ENCODE results near the gene SCP2. TPM values are rescaled to one million over a fixed set of nuclear protein-coding genes. Genes with fewer than 3 reads are reported as not detected.

Gene SCP2
- total RNA-seq, 1 experiment from 2014 or later, result 252 TPM

DNA sequence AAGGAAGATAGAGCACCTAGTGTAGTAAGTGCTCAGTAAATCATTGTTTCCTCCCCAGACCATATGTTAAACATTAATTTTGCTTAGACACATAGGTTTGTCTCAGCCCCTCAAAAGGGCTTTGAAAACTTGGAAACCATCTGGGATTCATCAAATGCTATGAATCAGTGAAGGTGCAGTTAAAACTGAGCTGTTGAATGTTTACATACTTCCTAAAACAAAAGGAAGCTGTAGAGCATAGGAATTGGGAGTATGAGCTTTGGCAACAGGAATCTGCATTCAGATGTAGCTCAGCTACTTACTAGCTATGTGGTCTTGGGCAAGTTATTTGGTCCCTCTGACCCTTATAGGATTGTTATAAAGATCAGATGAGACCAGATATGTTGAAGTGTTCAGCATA, 116.2 kb downstream of the SCP2 start:
- DNase-seq (ENCODE audit: low spot score), result no peak

GRCh38 chr1:53044926-53045325, 117.8 kb downstream of the SCP2 start:
- DNase-seq (ENCODE audit: low spot score), result no peak

DNA sequence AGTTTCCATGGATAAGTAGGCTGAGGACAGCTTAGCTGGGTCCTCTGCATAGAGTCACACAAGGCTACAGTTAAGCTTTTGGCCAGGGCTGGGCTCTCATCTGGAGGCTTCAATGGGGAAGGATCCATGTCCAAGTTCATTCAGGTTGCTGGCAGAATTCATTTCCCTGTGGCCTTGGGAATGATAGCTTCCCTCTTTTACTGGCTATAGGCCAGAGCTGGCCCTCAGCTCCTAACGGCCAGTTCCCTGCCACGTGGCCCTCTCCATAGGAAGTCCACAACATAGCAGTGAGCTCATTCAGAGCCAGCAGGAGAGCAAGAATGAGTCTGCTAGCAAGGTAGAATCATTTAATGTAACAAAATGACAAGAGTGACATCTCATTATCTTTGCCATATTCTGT, 119.9 kb downstream of the SCP2 start:
- DNase-seq (ENCODE audit: low spot score), result peak; percentile 38

DNA sequence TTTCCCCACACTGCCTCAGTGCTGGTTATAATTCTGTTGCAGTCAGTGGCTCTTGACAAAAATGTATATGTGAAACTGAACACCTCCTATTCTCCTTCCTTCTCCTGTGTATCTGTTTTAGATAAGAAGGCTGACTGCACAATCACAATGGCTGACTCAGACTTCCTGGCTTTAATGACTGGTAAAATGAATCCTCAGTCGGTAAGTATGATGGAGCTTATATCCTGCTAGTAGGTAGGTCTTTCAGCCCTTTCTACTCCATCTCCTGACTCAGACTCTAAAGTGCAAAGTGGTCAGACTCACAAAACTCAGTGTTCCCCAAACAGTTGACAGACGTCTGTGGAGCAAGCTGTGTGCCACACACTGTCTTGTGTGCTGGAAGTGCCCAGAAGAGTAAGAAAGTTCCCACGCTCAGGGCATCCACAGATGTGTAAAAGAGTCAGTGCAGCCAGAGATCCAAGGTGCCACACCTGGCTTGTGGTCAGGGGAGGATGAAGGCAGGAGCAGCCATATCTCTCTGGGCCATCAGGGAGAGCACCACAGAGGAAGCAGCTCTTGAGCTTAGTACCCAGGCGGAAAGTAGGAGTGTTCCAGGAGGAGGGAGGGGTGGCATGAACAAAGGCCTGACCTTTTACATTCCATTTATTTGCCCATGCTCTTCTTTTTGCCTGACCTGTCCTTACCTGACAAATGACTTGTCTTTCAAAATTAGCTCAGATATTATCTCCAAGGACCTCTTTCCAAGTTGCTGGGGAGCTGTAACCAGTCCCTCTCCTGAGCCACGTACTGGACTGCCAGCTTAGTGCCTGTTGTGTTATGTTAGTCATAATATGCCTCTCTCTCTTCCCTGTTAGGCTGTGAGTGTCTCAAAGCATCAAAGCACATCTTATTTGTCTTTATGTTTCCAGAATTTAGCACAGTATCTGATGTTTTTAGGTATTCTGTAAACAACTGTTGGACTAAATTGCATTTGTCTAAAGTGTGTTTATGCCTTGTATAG, 121.0 kb downstream of the SCP2 start:
- DNase-seq (ENCODE audit: low spot score), result peak; percentile 41

- DNase-seq (ENCODE audit: low spot score), result no peak
These were observed 122.0 kb downstream of the SCP2 start for GRCh38 chr1:53048960-53049573.

- no peak for DNase-seq (ENCODE audit: low spot score)
These were observed 122.5 kb downstream of the SCP2 start for GRCh38 chr1:53049574-53049967.

DNA sequence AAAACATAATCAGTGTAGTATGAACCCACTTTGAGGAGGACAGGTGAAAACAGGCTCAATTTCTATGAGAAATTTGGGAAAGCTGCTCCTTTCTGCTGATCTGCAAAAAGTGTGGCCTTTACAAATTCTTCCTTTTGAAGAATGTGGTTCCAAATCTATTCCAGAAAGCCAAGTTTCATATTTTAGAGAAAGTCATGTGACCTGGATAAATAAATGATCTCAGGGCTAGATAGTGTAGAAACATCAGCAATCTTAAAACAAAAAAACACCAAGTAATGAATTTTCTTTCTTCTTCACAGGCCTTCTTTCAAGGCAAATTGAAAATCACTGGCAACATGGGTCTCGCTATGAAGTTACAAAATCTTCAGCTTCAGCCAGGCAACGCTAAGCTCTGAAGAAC, 123.2 kb downstream of the SCP2 start:
- no peak for DNase-seq (ENCODE audit: low spot score)

DNA sequence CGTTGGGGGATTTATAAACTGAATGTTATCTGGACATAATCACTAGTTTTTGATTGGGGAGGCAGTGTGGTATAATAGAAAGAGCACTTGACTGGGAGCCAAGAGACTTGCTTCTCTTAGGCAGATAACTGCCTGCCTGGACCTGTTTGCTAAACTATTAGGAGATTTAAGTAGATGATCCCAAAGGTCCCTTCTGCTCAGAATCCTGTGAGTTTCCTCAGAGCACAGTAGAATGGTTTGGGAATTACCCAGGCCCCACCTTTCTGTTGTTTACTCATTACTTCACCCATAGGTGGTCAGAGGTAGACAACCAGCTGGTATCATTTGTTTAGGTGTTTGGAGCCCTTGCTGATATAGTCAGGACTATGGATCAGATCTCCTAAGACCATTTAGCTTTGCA, 124.6 kb downstream of the SCP2 start:
- no peak for DNase-seq (ENCODE audit: low spot score)

- no peak for DNase-seq (ENCODE audit: low spot score)
These were observed 130.1 kb downstream of the SCP2 start for GRCh38 chr1:53057127-53057526.

GRCh38 chr1:53060579-53060978, 133.5 kb downstream of the SCP2 start:
- DNase-seq (ENCODE audit: low spot score), result no peak

- no peak for DNase-seq (ENCODE audit: low spot score)
These were observed 134.2 kb downstream of the SCP2 start for GRCh38 chr1:53061123-53061858.

- no peak for DNase-seq (ENCODE audit: low spot score)
These were observed 135.0 kb downstream of the SCP2 start, which contains the start of gene PODN for GRCh38 chr1:53061859-53062707. Gene PODN, plus strand, starts transcription at chr1:53062213. Its CDS starts 7,643 bp downstream, at chr1:53069856.

- DNase-seq (ENCODE audit: low spot score), result no peak
These were observed 135.9 kb downstream of the SCP2 start for GRCh38 chr1:53062708-53063591.

DNA sequence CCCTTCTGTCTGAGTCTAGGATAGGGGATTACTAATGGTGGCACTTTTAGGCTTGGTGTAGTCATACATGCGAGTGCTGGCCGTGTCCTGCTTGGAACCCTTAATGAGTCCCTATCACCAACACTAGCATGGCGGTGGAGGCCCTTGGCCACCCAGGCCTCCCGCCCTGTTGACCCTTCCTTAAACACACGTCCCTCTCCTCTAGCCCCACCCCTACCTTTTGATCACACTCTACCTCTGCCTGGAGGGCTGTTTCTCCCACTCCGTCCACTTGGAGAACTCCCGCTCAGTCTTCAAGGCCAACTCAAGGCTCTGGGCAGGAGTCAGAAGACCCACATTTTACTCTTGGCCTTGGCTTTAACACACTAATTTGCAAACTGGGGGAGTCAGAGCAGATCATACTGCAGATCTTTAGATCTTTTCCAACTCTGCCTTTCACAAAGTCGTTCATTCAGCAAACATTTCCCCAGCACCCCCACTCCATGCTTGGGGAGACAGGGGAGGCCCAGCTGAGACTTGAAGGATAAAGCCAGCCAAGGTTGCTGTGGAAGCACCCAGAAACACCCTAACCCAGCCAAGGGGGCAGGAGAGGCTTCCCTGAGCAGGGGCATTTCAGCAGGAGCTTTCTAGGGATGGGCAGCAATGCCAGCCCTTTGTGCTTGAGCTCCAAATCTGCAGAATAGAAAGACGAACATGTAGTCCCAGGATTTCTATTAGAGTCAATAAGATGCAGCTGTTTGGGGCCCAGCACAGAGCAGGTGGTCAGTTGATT, 136.9 kb downstream of the SCP2 start:
- no peak for DNase-seq (ENCODE audit: low spot score)

- DNase-seq (ENCODE audit: low spot score), result no peak
These were observed 138.3 kb downstream of the SCP2 start for GRCh38 chr1:53065391-53065790.

- no peak for DNase-seq (ENCODE audit: low spot score)
These were observed 139.4 kb downstream of the SCP2 start for GRCh38 chr1:53066488-53066887.

DNA sequence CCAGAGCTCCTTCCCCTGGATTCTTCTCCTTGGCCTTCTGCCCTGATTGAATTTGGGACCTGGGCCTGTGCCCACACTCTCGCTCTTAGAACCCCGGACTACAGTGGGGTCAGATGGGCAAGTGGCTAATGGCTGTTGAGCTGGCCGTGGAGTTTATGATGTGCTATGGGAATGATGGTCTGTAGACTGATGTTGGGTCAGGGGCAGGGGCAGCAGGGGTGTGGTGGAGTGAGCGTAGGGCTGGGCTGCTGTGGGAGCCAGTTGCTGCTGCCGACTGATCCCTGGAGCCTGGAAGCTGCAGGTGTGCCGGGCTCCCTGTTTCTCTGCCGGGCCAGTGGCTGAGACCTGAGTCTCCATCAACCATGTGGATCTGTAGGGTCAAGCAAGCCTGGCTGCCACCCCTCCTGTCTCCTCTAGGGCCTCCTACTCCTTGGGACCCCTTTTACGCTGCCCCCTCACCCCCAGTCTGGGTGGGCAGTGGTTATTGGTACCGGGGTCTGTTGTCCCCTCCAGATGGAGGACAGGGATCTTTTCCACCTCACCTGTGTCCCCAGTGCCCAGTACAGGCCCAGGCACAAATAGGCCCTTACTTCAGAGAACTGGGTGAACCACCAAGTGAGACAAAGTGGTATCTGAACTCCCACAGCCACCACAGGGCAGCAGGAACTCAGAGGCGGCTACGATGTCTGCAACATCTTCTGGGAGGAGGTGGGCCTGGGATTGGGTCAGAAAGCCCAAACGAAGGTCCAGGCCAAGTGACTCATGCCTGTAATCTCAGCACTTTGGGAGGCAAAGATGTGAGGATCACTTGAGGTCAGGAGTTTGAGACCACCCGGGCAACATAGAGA, 140.0 kb downstream of the SCP2 start:
- DNase-seq (ENCODE audit: low spot score), result no peak

DNA sequence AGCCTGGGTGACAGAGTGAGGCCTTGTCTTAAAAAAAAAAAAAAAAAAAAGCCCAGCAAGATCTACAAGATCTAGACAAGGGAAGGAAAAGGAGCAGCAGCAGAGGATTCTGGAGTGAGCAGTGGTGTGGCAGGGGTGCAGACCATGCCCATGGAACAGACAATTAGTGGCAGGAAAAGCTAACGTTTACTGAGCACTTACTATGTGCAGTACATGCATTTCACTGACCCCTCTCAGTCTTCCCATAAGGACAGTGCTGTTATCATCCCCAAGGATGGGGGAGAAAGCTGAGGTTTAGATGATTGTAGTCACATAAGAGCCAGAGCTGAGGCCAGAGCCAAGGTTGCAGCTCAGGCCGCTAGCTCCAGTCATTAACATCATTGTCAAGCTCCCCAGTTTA, 140.8 kb downstream of the SCP2 start:
- no peak for DNase-seq (ENCODE audit: low spot score)
